ENCODE data around the gene BRD9.

DNA sequence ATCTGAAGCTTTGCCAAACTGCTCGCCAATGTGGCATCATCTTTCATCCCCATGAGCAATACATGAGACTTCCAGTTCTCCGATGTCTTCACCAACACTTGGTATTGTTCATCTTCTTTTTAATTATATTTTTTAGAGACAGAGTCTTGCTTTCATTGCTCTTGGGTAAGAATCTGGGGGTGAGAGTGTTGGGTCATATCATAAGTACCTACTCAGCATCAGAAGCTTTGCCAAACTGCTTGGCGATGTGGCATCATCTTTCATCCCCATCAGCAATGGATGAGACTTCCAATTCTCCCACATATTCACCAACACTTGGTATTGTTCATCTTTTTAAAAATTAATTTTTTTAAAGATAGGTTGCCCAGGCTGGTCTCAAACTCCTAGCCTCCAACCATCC is 77.2 kb downstream of the BRD9 start:
- TF ChIP-seq, protein P1, sequence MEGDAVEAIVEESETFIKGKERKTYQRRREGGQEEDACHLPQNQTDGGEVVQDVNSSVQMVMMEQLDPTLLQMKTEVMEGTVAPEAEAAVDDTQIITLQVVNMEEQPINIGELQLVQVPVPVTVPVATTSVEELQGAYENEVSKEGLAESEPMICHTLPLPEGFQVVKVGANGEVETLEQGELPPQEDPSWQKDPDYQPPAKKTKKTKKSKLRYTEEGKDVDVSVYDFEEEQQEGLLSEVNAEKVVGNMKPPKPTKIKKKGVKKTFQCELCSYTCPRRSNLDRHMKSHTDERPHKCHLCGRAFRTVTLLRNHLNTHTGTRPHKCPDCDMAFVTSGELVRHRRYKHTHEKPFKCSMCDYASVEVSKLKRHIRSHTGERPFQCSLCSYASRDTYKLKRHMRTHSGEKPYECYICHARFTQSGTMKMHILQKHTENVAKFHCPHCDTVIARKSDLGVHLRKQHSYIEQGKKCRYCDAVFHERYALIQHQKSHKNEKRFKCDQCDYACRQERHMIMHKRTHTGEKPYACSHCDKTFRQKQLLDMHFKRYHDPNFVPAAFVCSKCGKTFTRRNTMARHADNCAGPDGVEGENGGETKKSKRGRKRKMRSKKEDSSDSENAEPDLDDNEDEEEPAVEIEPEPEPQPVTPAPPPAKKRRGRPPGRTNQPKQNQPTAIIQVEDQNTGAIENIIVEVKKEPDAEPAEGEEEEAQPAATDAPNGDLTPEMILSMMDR (IDR thresholded peaks at IDR 0.05), result no peak
- TF ChIP-seq POLR2A (IDR thresholded peaks at IDR 0.05), result no peak

Measured in right lobe of liver (tissue), 4 donors.